ENCODE results near the gene FSIP1. TPM values are rescaled to one million over a fixed set of nuclear protein-coding genes. Genes with fewer than 3 reads are reported as not detected.

Gene FSIP1
- total RNA-seq, 1 experiment from 2014 or later: 0.61 TPM

DNA sequence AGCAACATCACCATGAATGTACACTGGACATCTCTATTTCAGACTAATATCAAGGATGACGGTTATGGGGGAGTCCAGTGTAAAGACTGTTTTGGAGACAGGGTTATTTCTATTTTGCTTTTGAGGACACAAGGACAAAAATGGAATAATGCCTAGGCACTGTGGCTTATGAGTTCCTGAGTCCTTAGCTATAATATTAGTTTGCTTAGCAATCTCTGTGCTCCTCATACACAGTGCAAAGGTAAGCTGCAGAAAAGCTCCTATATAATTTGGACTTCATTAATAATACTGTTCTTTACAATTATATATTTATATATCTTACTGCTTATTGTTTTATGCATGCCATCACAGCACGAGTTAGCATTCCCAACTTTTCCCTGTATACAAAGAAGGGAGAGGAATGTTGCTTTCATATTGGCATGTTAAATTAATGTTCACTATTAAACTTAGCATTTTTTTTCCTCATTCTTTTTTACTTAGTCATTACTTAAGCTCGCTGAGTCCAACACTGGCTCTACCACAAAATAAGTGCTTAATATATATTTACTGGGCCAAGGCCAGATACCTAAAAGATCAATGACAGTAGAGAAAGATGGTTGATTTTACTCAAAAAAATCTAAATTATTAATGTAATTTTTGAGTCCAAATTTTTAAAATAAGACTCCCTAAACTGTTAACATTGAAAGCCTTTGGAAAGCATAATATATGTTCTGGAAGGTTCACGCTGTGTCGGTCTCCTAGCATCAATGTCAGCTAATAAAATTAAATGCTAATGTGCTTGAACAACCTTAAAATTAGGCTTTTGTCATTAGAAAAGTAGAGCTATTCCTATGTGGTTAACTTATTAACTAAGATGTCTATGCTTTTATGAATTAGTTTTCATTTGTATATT is 187.9 kb downstream of the FSIP1 start (continued):
- TF ChIP-seq, protein P1, sequence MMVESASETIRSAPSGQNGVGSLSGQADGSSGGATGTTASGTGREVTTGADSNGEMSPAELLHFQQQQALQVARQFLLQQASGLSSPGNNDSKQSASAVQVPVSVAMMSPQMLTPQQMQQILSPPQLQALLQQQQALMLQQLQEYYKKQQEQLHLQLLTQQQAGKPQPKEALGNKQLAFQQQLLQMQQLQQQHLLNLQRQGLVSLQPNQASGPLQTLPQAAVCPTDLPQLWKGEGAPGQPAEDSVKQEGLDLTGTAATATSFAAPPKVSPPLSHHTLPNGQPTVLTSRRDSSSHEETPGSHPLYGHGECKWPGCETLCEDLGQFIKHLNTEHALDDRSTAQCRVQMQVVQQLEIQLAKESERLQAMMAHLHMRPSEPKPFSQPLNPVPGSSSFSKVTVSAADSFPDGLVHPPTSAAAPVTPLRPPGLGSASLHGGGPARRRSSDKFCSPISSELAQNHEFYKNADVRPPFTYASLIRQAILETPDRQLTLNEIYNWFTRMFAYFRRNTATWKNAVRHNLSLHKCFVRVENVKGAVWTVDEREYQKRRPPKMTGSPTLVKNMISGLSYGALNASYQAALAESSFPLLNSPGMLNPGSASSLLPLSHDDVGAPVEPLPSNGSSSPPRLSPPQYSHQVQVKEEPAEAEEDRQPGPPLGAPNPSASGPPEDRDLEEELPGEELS (CRISPR knock-in tag; IDR thresholded peaks at IDR 0.05): no peak
- TF ChIP-seq RORB (CRISPR knock-in tag; IDR thresholded peaks at IDR 0.05) (no peak), NFATC4 (CRISPR knock-in tag; IDR thresholded peaks at IDR 0.05) (no peak)

- DNase-seq (ENCODE audit: low spot score) (no peak), ATAC-seq (no peak)
- H3K36me3 Mint-ChIP-seq: peaks cover 72% of the 10 kb centered on the region
- H3K27me3 Mint-ChIP-seq (ENCODE audit: low read depth): no peaks in the 10 kb centered on the region
- no peak overlapping the region for H3K27ac Mint-ChIP-seq
- TF ChIP-seq ZNF425 (CRISPR knock-in tag; conservative IDR thresholded peaks at IDR 0.05): no peak
- no peak for TF ChIP-seq GTF2I (CRISPR knock-in tag; conservative IDR thresholded peaks at IDR 0.05)
- TF ChIP-seq SP1 (CRISPR knock-in tag; conservative IDR thresholded peaks at IDR 0.05): no peak
- TF ChIP-seq ZNF138 (CRISPR knock-in tag; conservative IDR thresholded peaks at IDR 0.05): no peak
- TF ChIP-seq ZNF671 (CRISPR knock-in tag; IDR thresholded peaks at IDR 0.05): no peak
- TF ChIP-seq IRF2 (CRISPR knock-in tag; IDR thresholded peaks at IDR 0.05; ENCODE audit: borderline replicate concordance, low read depth): no peak
- CTCF ChIA-PET: interaction anchor here (1.5 kb wide), 1 partner anchor 163 kb away, joined by 7 read pairs; no protein-coding TSS in a partner anchor
- POLR2A ChIA-PET: interaction anchor here (0.6 to 2.0 kb wide), 2 partner anchors 11 to 82 kb away, joined by 5 read pairs; no protein-coding TSS in a partner anchor
- H3K4me1 Mint-ChIP-seq: peaks cover 13% of the 10 kb centered on the region
- no peaks in the 10 kb centered on the region for H3K9me3 Mint-ChIP-seq
- H3K4me3 Mint-ChIP-seq: no peak overlapping the region
These were observed 188.8 kb downstream of the FSIP1 start for GRCh38 chr15:39593656-39594445.

DNA sequence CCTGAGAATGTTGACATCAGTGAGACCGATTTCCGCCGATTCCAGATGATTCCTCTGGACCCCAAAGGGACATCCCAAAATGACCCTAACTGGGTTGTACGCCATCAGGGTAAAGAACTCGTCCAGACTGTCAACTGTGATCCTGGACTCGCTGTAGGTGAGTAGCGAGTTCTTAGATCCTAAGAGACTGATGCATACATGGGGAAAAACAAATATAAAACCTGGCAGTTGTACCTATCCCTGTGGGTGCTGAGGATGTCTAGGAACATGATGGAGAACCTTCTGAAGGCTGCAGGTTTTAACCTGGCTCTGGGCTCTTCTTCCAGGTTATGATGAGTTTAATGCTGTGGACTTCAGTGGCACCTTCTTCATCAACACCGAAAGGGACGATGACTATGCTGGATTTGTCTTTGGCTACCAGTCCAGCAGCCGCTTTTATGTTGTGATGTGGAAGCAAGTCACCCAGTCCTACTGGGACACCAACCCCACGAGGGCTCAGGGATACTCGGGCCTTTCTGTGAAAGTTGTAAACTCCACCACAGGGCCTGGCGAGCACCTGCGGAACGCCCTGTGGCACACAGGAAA is 189.5 kb downstream of the FSIP1 start:
- H3K4me3 Mint-ChIP-seq: no peak overlapping the region
- no peaks in the 10 kb centered on the region for H3K27me3 Mint-ChIP-seq (ENCODE audit: low read depth)
- no peak overlapping the region for H3K27ac Mint-ChIP-seq
- CTCF ChIA-PET: interaction anchor here (1.5 kb wide), 1 partner anchor 164 kb away, joined by 7 read pairs; no protein-coding TSS in a partner anchor
- no peaks in the 10 kb centered on the region for H3K9me3 Mint-ChIP-seq
- DNase-seq (ENCODE audit: low spot score): no peak
- no peak for ATAC-seq
- peaks cover 13% of the 10 kb centered on the region for H3K4me1 Mint-ChIP-seq
- H3K36me3 Mint-ChIP-seq: peaks cover 79% of the 10 kb centered on the region
- POLR2A ChIA-PET: interaction anchor here (2.0 kb wide), 1 partner anchor 10 kb away, joined by 5 read pairs; no protein-coding TSS in a partner anchor
- no peak for TF ChIP-seq GRHL2 (CRISPR knock-in tag; IDR thresholded peaks at IDR 0.05; ENCODE audit: insufficient replicate concordance, severe bottlenecking)
- TF ChIP-seq, protein P2, sequence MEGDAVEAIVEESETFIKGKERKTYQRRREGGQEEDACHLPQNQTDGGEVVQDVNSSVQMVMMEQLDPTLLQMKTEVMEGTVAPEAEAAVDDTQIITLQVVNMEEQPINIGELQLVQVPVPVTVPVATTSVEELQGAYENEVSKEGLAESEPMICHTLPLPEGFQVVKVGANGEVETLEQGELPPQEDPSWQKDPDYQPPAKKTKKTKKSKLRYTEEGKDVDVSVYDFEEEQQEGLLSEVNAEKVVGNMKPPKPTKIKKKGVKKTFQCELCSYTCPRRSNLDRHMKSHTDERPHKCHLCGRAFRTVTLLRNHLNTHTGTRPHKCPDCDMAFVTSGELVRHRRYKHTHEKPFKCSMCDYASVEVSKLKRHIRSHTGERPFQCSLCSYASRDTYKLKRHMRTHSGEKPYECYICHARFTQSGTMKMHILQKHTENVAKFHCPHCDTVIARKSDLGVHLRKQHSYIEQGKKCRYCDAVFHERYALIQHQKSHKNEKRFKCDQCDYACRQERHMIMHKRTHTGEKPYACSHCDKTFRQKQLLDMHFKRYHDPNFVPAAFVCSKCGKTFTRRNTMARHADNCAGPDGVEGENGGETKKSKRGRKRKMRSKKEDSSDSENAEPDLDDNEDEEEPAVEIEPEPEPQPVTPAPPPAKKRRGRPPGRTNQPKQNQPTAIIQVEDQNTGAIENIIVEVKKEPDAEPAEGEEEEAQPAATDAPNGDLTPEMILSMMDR (IDR thresholded peaks at IDR 0.05): no peak
- TF ChIP-seq, protein P3, sequence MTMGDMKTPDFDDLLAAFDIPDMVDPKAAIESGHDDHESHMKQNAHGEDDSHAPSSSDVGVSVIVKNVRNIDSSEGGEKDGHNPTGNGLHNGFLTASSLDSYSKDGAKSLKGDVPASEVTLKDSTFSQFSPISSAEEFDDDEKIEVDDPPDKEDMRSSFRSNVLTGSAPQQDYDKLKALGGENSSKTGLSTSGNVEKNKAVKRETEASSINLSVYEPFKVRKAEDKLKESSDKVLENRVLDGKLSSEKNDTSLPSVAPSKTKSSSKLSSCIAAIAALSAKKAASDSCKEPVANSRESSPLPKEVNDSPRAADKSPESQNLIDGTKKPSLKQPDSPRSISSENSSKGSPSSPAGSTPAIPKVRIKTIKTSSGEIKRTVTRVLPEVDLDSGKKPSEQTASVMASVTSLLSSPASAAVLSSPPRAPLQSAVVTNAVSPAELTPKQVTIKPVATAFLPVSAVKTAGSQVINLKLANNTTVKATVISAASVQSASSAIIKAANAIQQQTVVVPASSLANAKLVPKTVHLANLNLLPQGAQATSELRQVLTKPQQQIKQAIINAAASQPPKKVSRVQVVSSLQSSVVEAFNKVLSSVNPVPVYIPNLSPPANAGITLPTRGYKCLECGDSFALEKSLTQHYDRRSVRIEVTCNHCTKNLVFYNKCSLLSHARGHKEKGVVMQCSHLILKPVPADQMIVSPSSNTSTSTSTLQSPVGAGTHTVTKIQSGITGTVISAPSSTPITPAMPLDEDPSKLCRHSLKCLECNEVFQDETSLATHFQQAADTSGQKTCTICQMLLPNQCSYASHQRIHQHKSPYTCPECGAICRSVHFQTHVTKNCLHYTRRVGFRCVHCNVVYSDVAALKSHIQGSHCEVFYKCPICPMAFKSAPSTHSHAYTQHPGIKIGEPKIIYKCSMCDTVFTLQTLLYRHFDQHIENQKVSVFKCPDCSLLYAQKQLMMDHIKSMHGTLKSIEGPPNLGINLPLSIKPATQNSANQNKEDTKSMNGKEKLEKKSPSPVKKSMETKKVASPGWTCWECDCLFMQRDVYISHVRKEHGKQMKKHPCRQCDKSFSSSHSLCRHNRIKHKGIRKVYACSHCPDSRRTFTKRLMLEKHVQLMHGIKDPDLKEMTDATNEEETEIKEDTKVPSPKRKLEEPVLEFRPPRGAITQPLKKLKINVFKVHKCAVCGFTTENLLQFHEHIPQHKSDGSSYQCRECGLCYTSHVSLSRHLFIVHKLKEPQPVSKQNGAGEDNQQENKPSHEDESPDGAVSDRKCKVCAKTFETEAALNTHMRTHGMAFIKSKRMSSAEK (CRISPR knock-in tag; IDR thresholded peaks at IDR 0.05; ENCODE audit: borderline replicate concordance): no peak
- TF ChIP-seq FOXJ3 (CRISPR knock-in tag; IDR thresholded peaks at IDR 0.05; ENCODE audit: borderline replicate concordance): no peak
- TF ChIP-seq AR (CRISPR knock-in tag; IDR thresholded peaks at IDR 0.05): no peak
- no peak for TF ChIP-seq ZNF219 (CRISPR knock-in tag; IDR thresholded peaks at IDR 0.05; ENCODE audit: borderline replicate concordance)
- TF ChIP-seq ZNF671 (CRISPR knock-in tag; IDR thresholded peaks at IDR 0.05): no peak
- no peak for TF ChIP-seq MYBL2 (CRISPR knock-in tag; IDR thresholded peaks at IDR 0.05)
